ENCODE data around the gene ABHD12. TPM values are rescaled to one million over a fixed set of nuclear protein-coding genes. Genes with fewer than 3 reads are reported as not detected.

Gene ABHD12
- total and polyA plus RNA-seq, 12 donors: 17.6 to 95.8 (median 54.1) TPM

DNA sequence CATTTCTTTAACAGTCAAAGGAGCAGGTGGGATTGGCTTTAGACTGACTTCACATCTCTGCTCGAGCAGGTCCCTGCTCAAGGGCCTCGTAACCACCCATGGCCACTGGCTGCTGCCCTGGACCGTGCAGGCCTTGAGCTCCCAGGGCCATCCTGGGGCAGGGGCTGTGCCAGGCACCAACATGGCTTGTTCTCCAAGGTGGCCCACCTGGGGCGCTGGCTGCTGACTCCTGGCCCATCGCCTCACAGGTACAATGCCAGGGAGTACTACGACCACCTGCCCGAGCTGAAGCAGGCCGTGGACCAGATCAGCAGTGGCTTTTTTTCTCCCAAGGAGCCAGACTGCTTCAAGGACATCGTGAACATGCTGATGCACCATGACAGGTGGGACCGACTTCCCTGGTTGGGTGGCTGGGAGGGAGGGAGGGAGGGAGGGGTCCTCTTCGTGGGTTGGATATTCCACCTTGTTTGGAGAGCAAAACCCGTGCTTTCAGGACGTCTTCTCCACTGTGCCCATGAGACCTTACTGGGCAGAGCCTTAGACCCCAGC is 96.7 kb downstream of the ABHD12 start:
- Histone ChIP-seq H3K4me1 (replicated peaks in 1 of 2) (peaks cover 25 to 28% of the 10 kb centered on the region in 2 donors), H3K27me3 (no peaks in the 10 kb centered on the region)
- DNase-seq: no peak

DNA sequence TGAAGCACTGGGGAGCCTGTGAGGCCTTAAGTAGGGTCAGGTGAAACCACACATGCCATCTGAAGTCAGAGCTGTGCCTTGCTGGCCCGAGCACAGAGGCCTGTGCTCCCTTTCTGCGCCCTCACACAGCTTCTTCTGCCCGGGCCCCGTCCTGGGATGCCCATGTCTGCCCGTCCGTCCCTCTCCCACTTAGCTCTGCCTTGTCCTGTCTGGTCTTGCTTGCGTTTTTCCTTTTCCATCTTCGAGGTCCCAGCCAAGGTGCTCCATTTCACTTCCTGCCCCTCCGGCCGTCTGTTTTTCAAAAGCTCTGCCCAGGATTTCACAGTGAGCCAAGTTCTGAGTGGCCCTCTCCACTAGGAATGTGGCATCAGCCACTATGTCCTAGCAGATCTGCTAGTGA is 97.1 kb downstream of the ABHD12 start:
- DNase-seq: no peak
- TF ChIP-seq CTCF (IDR thresholded peaks at IDR 0.05): no peak
- Histone ChIP-seq H3K9me3 (replicated peaks in 1 of 3) (no peaks in the 10 kb centered on the region), H3K27me3 (no peaks in the 10 kb centered on the region), H3K4me3 (no peak overlapping the region), H3K36me3 (replicated peaks in 1 of 2) (peaks cover 0 to 20% of the 10 kb centered on the region in 2 donors), H3K27ac (no peak overlapping the region), H3K4me1 (replicated peaks in 1 of 2) (peaks cover 25 to 28% of the 10 kb centered on the region in 2 donors)
- intact Hi-C loops (cut with DNase I): loop anchor here in 1 of 2 donors (10.0 kb wide), 1 partner anchor 101 kb away; the partner anchor contains the start of gene ABHD12
- WGBS, 4 donors: 85 to 94% (median 88%) methylated on average over 10 of the region's 10 CpGs

More for the DNA sequence above, 96.7 kb downstream of the ABHD12 start:
- peak overlapping the region in 2 of 5 donors; percentile 77 to 81 for H3K27ac ChIP-seq
- no peak overlapping the region for H3K4me3 ChIP-seq
- intact Hi-C loops (cut with DNase I): loop anchor here in 1 of 2 donors (10.0 kb wide), 1 partner anchor 101 kb away; the partner anchor contains the start of gene ABHD12
- TF ChIP-seq CTCF (IDR thresholded peaks at IDR 0.05) (no peak), POLR2A (IDR thresholded peaks at IDR 0.05) (no peak)
- WGBS, 4 donors: 83 to 89% (median 86%) methylated on average over 12 to 13 of the region's 13 CpGs
- H3K36me3 ChIP-seq (replicated peaks in 1 of 2): peaks cover 0 to 15% of the 10 kb centered on the region in 2 donors
- H3K9me3 ChIP-seq (replicated peaks in 1 of 3): no peaks in the 10 kb centered on the region

DNA sequence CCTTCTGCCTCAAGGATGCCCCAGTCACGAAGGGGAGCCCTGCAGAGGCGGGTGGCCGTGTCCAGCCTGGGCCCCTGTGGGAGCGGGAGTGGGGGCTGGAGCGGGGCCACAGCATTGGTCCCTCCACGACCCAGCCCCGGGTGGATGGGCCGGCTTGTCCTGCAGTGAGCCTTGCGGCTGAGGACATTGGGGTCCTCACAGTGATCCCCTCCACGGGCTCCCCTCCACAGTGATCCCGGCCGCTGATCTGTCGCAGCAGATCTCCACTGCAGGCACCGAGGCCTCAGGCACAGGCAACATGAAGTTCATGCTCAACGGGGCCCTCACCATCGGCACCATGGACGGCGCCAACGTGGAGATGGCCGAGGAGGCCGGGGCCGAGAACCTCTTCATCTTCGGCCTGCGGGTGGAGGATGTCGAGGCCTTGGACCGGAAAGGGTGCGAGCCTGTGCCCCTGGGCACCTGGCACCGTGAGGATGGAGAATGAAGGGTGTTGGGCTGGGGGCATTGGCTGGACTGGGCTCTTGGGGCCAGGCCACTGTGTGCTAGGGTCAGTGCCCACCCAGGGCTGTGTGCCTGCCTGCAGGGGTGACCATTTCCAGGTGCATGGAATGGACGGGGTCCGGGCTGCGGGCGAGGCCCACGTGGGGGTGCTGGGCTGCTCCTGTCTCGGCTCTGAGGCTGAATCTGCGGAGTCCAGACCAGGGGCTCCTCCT is 98.3 kb downstream of the ABHD12 start:
- Histone ChIP-seq H3K9me3 (replicated peaks in 1 of 3) (no peaks in the 10 kb centered on the region), H3K27me3 (no peaks in the 10 kb centered on the region), H3K4me3 (no peak overlapping the region), H3K36me3 (replicated peaks in 1 of 2) (peaks cover 0 to 31% of the 10 kb centered on the region in 2 donors), H3K27ac (peak overlapping the region in 1 of 5 donors; percentile 17), H3K4me1 (replicated peaks in 1 of 2) (peaks cover 25 to 28% of the 10 kb centered on the region in 2 donors)
- TF ChIP-seq CTCF (IDR thresholded peaks at IDR 0.05) (no peak), POLR2A (IDR thresholded peaks at IDR 0.05) (no peak)
- WGBS, 4 donors: 78 to 94% (median 92%) methylated on average over 4 to 35 of the region's 35 CpGs
- intact Hi-C loops (cut with DNase I): loop anchor here in 1 of 2 donors (10.0 kb wide), 1 partner anchor 102 kb away; the partner anchor contains the start of gene ABHD12
- DNase-seq: no peak

GRCh38 chr20:25291432-25292133 is 99.1 kb downstream of the ABHD12 start:
- no peak for TF ChIP-seq CTCF (IDR thresholded peaks at IDR 0.05)
- TF ChIP-seq POLR2A (IDR thresholded peaks at IDR 0.05): peak in 1 of 2 donors; percentile 20
- Histone ChIP-seq H3K27me3 (no peaks in the 10 kb centered on the region), H3K36me3 (replicated peaks in 1 of 2) (peaks cover 0 to 38% of the 10 kb centered on the region in 2 donors), H3K4me1 (replicated peaks in 1 of 2) (peaks cover 22 to 28% of the 10 kb centered on the region in 2 donors), H3K9me3 (replicated peaks in 1 of 3) (no peaks in the 10 kb centered on the region), H3K27ac (peak overlapping the region in 3 of 5 donors; percentile 17 to 35 (median 29)), H3K4me3 (no peak overlapping the region)
- WGBS, 4 donors: 69 to 75% (median 71%) methylated on average over 16 to 26 of the region's 26 CpGs
- intact Hi-C loops (cut with DNase I): loop anchor here in 1 of 2 donors (10.0 kb wide), 1 partner anchor 103 kb away; the partner anchor contains the start of gene ABHD12
- peak in 6 of 7 donors; percentile 41 to 82 (median 64) for DNase-seq
